GM21390 (cell line): ENCODE results near the gene PKNOX2.

Experiments
- ATAC-seq: cut with Tn5 transposase; IDR thresholded peaks from one replicate; pipeline ENCODE4 v1.9.1; 2021; ENCODE audit not compliant: unreplicated experiment

PKNOX2 gene

GRCh38 chr11:125401746-125402145 is 237.2 kb downstream of the PKNOX2 start:
- ATAC-seq = no peak

DNA sequence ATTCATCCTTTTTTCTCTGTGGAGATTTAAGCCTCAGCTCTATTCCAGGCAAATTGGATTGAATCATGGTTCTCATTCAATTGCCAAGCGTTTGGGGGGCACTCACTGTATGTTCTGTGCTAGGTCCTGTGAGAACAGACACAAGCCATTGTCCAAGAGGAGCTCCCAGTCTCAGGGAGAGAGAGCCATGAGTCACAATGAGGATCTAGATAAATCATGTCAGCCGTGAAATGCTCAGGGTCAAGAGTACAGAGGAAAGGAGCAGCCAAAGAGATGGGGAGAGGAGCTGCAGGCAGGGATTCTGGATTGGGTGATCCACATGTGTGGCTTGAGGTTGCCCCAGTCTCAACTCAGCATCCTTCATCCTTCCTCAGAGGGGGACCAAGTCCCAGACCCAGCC is 237.9 kb downstream of the PKNOX2 start:
- ATAC-seq = no peak

- ATAC-seq = no peak
Measured at GRCh38 chr11:125404157-125404810, 239.7 kb downstream of the PKNOX2 start.

GRCh38 chr11:125404811-125405790 is 240.6 kb downstream of the PKNOX2 start:
- ATAC-seq = peak; percentile 96

DNA sequence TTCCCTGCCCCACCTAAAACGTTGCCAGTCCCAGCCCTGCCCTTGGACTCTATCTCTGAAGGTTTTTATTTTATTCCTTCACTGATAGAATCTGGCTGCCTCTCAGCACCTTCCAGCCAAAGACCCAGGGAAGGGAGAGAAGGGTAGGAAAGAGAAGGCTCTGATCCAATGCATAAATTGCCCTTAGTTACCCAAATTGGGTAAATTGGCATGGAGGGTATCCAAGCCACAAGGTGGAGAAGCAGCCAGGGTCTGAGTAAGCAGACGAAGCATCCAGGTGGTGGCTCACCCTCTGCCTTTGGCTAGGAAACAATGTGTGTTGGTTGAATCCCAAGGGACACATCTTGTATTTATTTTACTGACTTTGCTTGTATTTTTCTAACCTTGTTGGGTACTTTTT is 242.5 kb downstream of the PKNOX2 start:
- ATAC-seq = no peak

GRCh38 chr11:125408311-125408711 is 243.8 kb downstream of the PKNOX2 start:
- ATAC-seq = no peak

DNA sequence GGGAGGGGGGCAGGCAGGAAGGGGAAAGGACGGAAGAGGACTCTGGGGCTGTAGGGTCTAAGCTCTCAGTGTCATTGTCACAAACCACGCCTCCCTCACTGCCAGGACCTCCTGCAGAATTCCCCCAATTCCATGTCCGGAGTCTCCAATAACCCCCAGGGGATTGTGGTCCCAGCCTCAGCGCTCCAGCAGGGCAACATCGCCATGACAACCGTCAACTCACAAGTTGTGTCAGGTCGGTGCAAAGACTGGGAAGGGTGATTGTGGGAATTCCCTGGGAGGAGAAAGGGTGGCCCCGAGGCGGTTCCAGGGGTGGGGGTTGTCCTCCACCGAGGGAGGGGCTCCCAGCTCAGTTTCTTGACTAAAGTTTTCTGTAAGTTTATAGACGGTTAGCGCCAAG is 245.5 kb downstream of the PKNOX2 start:
- ATAC-seq = no peak

DNA sequence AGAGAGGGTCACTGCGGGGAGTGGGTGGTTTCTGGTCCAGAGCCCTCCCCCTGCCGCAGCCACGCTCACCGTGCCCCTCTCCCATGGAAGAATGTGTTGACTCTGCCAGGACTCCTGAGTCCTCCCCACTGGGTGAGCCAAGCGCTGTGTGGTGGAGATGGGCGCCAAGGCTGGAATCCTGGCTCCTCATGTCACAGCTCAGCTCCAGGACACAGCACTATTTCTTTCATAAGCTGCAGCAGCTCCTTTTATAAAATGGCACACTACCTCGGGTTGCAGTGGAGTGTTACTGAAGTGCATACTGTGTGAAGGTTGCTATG is 247.6 kb downstream of the PKNOX2 start:
- no peak for ATAC-seq

DNA sequence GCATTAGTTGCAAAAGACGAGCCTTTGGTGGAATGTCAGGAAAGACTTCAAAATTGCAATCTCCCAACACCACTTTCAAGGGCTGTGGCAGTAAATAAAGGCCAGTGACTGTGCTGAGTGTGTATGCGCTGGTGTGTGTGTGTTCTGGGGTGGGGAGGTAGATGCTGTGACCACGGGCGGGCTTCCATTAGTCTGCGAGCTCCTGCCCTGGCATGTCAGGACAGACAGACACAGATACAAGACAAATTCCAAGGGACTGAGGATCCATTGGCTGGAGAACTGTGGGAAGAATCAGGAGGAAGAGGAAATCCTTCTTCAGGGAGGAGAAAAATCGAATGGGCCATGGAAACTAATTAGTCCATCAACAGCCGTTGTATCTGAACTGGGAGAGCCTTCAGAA is 248.0 kb downstream of the PKNOX2 start:
- no peak for ATAC-seq

DNA sequence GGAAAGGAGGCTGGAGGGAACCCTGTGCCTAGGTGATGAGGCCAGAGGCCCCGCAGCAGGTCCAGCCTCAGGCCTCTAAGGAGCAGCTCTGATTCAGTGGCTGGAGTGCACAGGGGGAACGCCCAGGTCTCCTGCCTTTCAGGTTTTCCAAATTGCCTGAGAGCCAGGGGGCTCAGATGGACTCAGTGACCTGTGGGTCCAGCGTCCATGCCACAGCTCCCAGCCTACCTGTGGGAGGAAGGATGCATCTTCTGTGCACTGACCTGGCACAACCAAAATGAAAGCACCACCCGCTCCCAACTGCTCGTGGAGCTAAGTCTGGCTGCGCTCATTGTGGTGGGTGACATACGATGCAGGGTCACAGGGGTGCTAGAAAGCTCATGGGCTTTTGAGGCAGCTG is 248.7 kb downstream of the PKNOX2 start:
- ATAC-seq = no peak

DNA sequence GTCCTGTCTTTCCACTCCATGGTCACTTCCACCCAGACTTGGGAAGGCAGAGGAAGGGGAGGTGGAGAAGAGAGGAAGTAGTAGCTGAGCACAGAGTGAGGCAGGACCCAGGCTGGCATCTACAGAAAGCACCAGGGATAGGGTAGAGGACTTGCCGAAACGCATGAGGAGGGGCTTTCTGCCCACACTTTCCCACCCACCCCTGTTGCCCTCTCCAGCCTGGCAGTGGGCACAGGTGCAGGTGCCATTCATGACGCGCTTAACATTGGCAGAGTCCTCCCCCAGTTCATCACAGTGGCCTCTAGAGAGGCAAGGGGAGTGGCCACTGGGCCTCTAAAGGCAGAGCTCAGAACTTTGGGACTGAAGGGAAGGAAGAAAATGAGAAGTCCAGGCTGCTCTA is 249.6 kb downstream of the PKNOX2 start:
- ATAC-seq = no peak

DNA sequence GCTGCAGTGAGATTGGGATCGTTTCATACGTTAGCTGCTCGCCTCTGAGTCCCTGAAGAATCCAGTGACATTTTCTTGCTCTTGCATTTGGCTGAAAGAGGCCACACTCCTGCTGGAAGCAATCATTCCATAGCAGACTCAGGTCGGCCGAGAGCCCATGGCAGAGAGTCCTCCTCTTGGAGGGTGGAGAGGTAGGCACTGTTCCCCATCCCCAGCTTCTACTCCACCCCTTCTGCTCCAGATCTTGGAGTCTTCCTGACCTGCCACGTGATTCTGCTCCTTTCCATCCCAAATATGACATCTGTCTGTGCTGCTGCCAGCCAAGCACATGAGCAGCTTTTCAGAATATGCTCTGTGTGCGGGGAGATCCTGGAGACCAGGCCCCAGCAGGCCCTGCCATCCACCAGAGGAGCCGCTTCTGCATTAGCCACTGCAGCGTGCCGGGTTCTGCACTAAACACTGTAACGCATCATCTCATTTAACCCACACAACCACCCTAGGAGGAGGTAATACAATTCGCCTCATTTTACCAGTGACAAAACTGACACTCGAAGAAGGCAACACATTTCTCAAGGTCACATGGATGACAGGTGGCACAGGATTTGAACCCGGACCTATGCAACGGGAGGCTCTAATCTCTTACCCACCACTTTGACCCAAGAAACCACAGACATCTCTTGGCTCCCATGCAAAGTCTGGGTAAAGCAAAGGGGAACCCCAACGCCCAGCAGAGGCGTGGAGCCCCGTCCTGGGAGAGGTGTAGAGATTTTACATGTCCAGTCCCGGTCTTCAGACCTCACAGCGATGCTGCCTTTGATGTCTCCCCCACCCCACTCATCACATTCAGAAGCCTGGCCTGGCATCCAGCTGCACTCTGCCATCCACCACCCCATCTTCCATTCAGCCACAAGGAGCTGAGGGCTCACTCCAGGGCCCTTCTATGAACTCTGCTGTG is 252.7 kb downstream of the PKNOX2 start:
- ATAC-seq = no peak

- ATAC-seq = no peak
Measured at GRCh38 chr11:125418396-125418795, 253.8 kb downstream of the PKNOX2 start.

- ATAC-seq = no peak
Measured at GRCh38 chr11:125422681-125423080, 258.1 kb downstream of the PKNOX2 start.

GRCh38 chr11:125423247-125423849 is 258.8 kb downstream of the PKNOX2 start:
- ATAC-seq = no peak

DNA sequence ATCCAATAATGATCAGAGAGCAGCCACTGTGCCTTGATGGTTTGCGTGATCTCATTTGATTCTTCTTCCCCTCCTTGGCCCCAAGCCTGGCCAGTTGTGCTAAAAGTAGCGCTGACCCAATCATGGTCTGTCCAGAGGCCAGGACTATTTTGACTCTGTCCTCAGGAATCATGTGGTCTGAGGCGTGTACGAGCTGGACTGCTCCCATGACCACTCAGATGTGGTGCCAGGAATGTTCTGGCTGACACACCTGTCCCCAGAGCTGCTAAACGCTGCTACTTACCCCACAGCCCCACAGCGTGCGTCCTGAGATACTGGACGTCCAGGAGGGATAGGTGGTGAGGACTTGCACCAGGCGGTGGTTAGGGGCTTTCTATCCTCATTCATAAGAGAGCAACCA is 261.1 kb downstream of the PKNOX2 start:
- ATAC-seq = no peak

DNA sequence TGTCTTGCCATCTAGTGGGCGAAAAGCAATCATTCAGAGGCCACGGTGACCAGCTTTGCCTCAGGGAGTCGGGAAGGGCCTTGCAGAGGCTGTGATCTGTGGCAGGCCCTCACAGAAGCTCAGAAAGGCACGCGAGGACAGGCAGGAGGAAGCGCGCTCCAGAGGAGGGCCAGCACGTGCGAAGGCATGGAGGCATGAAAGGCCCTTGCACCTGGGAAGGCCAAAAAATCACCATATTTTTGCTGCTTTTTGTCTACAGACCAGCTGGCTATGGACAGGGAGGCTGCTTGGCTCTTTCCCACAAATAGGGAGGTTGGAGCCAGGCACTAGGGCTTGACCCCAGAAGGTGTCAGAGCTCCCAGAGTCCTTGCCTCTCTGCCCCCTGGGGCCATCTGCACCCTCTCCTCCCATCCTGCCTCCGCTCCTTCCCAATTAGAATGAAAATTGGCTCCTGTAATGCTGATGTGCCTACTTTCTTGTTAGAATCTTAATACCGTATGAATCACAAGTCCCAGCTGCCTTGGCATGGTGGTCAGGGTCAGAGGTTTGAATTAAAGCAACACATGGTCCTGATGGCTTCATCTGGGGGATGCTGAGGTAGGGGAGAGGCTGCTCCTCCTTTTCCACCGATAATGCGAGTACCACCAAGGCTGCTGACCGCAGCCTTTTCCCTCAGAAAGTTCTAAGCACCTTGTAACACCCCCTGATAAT is 262.4 kb downstream of the PKNOX2 start:
- ATAC-seq = no peak

GRCh38 chr11:125428486-125429173 is 264.1 kb downstream of the PKNOX2 start:
- no peak for ATAC-seq

DNA sequence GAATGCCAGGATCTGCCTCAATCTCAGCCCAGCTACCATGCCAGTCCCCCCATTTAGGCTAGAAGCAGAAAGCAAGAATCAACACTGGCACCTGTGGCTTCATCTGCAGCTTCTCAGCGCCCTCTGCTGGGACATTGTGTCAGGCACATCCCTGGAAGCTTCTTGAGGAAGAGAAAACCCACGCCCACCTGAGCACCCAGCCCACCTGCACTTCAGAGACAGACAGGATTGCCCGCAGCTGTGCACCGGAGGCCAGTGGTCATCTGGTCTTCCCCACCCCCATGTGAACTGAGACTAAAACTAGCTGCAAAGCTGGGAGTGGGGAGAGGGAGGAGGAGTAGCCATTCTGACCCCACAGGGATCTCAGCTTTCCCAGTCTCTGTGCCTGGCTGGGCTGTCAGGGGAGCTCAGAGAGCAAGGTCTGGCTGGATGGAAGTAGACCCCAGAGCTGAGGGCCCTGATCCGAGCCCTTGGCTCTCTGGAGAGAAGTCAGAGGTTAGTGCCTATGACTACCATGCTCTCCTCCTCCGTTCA is 264.7 kb downstream of the PKNOX2 start:
- peak; percentile 59 for ATAC-seq
